Cerebellar cortex (tissue), 1 donor: ENCODE results near the gene THRB.

Experiments used
- DNase-seq: peaks from one replicate; pipeline ENCODE4 v3.0.0-alpha.2; 2015; ENCODE audit warnings: low spot score

THRB gene

DNA sequence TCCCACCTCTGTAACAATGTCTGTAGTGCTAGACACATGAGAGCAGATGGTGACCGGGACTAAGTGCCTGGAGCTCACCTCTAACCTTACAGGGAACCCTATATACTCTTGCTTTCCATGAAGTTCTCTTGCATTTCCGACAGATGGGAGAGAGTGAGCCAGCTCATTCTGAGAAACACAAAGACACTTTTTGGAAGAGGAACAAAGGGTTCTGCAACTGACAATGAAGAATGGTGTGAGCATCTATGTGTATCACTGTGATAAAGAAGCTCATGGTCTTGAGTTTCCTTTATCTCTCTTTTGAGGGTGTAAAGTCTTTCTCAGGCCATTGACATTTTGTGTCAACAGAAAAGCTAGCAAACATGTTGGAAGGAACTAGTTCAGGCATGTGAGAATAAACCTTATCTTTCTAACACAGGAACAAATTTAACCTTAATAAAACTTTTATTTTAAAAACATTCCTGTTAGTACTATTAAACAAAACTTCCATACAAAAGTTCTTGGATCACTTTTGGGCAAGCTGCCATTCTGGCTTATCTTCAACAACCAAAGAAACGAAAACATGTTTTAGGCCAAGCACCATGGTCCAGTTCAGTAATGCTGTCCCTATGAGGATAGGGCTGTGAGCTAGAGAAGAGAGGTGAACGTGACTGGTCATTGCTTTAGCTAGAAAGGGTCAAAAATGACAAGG, 142.7 kb downstream of the THRB start:
- DNase-seq = no peak

DNA sequence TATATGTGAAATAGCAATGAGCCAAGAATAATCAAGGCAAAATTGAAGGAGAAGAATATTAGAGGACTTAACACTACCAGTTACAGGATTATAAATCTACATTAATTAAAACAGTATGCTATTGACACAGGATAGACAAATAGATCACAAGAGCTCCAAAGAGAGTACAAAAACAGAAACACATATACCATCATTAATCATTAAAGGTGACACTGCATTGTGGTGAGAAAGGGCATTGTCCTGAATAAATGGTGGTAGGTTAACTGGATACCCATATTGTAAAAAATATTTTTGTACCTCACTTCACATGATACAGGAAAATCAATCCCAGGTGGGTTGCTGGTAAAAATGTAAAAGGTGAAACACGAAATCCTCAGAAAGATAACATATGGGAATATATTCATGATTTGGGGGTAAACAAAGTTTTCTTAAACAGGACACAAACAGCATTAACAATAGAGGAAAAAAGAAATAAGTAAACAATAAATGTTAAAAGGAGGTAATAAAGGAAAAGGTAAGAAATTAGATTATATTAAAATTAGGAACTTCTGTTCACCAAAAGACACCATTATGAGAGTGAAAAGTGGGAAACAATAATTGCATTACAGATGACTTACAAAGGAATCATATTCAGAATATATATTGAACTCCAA, 145.2 kb downstream of the THRB start:
- no peak for DNase-seq

DNA sequence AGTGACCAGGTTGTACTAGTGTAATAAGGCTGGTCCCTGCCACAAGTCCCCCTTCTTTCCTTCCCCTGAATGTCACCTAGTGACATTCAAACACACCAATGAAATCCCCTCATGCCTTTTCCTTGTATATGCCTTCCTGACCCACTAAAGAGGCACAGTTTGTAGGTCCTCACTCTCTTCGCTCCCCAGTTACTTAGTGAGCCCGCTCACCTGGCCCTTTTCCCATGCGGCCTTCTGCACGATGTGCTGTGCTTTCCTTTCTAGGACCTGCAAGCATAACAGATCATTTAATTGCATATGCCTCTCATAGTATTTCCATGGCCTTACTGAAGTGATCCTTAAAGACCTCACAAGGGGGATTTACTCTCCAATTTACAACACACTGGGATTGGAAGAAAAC, 146.3 kb downstream of the THRB start:
- no peak for DNase-seq

DNA sequence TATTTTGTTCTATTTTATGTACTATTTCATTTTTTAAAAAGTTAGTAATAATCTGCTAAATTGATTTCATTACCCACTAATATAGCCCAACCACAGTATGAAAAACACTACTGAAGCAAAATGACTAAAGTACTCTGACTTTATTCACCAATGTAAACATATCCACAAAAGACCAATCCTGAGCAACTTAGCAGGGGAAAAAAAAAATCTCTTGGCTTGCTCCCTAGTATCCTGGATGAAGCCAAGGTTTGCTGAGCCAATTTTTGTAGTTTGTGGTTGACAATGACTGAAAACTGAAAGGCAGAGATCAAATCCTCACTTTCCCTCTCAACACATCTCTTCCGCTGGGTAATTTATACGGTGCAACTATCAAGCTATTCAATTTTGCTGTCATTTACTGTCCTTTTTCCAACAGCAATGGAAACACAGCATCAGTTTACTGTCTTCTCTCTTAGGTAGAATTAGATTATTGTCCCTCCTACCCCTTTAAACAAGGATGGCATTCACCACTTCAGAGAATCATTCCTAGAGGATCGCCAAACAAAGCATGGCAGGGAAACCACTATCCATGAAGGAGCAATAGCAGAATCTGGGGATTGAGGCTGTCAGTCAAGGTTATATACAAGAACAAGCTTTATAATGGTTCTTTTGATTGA, 149.7 kb downstream of the THRB start:
- no peak for DNase-seq

GRCh38 chr3:24343084-24343783, 151.4 kb downstream of the THRB start:
- DNase-seq = no peak

DNA sequence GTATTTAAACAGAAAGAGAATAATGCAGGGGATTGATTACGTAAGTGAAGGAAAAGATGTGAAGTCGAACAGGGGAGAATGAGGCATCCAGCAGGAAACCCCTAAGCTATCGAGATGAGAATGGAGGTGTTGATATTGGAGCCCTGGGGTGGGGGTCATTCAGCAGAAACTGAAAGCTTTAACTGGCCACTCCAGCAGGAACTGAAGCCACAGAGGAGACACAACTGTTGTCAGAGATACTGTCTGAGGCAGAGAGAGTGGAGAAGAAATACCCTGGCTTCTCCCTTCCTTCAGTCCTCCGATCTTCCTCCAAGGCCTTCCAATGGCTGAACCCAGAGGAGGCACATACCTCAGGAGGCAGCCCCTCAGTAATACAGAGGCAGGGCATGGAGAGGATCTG, 152.4 kb downstream of the THRB start:
- DNase-seq = no peak

GRCh38 chr3:24341668-24342067, 153.0 kb downstream of the THRB start:
- DNase-seq = no peak

GRCh38 chr3:24340966-24341365, 153.7 kb downstream of the THRB start:
- DNase-seq = no peak

GRCh38 chr3:24340161-24340560, 154.5 kb downstream of the THRB start:
- DNase-seq = no peak

DNA sequence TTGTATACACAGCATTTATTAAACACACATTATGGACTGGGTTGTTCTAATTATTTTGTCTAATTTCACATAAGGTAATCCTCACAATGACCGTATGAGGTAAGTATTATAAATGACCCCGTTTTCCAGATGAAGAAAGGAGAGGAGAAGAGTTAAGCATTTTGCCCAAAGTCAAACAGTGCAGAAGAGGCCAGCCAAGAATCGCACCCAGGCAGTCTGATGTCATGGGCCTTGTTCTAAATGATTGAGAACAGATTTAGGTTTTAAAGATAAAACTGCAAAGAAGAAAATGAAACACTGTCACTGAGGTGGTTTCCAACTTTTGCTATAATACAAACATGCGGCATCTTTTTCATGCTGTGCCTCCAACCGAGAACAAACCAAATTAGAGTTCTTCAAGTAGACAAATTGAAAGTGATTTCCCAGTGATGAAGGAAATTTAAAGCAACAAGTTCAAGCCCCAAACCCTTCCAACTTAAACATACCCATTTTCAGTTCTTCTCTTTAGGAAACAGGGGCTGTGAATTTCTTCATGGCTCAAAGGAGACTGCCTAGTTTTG, 155.3 kb downstream of the THRB start:
- DNase-seq = no peak

- DNase-seq = no peak
These were observed 156.1 kb downstream of the THRB start for GRCh38 chr3:24338409-24339130.

DNA sequence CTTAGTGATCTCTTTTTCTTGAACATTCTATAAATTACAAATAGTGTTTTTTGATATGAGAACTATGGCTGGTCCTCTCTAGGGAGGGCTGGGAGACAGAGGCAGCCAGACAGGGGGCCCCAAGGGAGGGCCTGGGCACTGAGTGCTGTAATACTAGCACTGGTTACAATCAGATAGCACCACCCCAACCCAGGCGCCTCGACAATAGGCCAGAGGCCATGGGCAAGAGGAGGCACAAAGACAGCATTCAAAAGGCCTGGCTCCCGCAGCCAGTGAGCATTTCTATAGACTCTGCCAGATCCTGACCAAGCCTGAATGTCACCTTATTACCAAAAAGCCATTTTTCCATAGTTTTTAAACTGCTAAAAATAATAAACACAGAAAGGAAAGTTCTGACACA, 158.5 kb downstream of the THRB start:
- DNase-seq = no peak

- no peak for DNase-seq
These were observed 162.6 kb downstream of the THRB start for GRCh38 chr3:24332092-24332491.

DNA sequence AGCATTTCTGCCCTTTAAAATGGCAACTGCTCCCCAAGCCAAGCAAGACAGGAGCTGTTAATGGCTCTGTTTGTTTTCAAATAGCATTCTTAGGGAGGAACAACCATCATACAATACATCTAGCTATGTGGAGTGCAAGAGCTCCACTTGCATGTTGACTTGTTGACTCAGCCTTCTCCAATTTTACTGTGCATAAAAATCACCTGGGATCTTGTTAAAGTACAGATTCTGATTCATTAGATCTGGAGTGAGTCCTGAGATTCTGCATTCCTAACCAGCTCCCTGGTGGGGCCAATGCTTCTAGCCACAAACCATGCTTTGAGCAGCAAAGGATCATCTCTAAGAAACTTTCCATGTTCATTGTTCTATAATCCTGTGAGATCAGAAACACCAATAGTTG, 171.4 kb downstream of the THRB start:
- no peak for DNase-seq

DNA sequence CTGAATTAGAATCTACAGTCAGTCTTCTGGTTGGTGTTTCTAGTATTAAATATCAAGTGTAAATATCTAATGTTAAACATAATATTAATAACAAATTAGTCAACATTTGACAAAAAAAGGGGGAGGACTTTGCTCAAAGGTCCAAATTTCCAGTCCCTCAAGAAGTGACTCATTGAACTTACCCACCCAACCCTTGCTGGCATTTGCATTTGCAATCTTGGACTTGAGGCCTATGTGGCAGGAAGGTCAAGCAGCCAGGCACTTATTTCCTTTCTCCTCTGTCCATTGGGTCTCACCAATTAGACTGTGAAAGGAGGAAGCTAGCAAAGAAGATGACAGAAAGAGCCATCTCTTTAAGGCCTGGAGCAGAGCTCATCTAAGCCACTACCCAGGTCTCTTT, 174.0 kb downstream of the THRB start:
- no peak for DNase-seq

- DNase-seq = no peak
These were observed 175.9 kb downstream of the THRB start for GRCh38 chr3:24318677-24319287.

GRCh38 chr3:24316887-24317383, 177.7 kb downstream of the THRB start:
- no peak for DNase-seq

DNA sequence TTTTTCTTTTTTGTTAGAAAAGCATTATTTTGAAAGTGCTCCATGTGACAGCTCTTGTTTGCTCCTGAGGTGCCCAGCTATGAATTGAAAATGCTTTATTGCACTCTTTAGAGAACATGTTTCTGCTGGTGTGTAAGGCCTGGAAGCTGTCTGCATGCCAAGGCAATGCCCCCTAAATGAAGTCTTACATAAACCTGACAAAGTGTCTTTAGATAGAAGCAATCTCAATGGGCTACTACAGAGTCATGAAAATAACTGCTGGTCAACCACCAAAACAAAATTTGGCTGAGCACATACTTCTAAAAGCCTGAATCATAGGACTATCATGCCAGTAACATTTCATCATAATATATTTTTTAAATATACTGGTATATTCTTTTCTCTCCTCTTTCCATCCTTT, 178.7 kb downstream of the THRB start:
- no peak for DNase-seq

GRCh38 chr3:24315356-24315755, 179.3 kb downstream of the THRB start:
- DNase-seq = no peak

DNA sequence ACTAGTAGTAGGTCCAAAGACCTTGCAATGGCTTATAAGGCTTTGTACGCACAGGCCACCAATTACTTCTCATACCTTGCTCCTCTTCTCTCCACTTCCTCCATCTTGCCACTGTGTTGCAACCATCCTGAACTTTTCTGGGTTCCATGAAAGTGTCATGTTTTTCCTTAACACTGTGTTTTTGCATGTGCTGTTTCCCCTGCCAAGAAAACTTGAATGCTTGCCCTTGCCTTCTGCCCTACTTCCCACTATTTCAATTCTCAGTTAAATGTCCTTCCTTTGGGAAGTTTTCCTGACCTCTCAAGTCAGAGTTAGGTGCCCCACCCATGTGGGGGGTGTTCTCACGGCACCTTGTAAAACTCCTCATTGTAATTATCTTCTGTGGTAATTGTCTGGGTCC, 182.8 kb downstream of the THRB start:
- DNase-seq = no peak

DNA sequence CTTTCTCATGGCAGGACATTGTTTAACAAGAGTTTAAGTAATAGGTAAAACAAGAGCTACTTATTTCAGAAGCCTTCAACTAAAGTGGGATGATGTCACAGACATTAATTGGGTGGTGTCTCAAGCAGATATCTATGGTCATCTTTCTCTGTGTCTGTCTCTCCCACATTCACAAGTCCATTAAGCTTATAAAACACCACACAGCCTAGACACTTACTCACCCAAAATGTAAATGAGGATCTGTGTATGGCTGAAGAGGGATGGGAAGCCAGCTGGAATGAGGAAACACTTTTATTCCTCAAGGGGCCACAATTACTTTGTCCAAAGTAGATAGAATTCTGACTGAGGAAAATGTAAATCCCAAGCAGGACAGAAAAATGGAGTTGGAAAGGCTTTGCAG, 183.8 kb downstream of the THRB start:
- DNase-seq = no peak
